Mucosa of stomach (tissue), 1 donor: ENCODE results near the gene MNAT1.
"Not testable (repeated sequence)": the region's sequence is repeated elsewhere in the genome, so short reads cannot be mapped to it uniquely, and the experiment has no call there.

Source experiments
- H3K27me3 ChIP-seq: one replicate; pipeline ENCODE4 v1.7.0; 2013; ENCODE audit warnings: mild to moderate bottlenecking, low read length; ENCODE audit not compliant: control insufficient read depth, insufficient read depth
- H3K36me3 ChIP-seq: one replicate; pipeline ENCODE4 v1.7.0; 2013; ENCODE audit warnings: low read length; ENCODE audit not compliant: control insufficient read depth, insufficient read depth
- H3K4me1 ChIP-seq: one replicate; pipeline ENCODE4 v1.7.0; 2013; ENCODE audit warnings: mild to moderate bottlenecking, low read length; ENCODE audit not compliant: control insufficient read depth, insufficient read depth
- H3K4me3 ChIP-seq: one replicate; pipeline ENCODE4 v1.7.0; 2013; ENCODE audit warnings: low read length
- H3K9ac ChIP-seq: one replicate; pipeline ENCODE4 v1.7.0; 2013; ENCODE audit warnings: mild to moderate bottlenecking, low read length, moderate library complexity
- H3K9me3 ChIP-seq: one replicate; pipeline ENCODE4 v1.7.0; 2013; ENCODE audit warnings: mild to moderate bottlenecking, low read length, moderate library complexity; ENCODE audit not compliant: control insufficient read depth
- donor health status: Pancreatic carcinoma.

The MNAT1 gene

DNA sequence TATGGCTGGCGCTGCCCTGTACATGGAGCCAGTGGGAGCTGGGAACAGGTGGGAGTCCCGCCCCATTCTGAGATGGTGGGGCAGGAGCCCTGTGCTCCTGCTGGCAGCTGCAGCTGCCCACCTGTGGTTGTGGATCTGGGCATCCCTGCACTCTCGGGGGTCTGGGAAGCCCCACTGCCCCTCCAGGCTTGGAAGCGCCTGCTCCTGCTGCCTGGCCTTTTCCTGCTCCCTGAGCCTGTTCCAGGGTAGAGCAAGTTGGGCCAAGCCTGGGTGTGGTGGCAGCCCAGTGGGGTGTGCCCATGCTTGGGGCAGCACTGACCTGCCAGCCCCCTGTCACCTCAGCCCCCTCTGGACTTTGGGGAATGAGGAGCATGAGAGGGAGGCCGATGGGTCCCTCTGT is 104.0 kb downstream of the MNAT1 start:
- H3K4me1 ChIP-seq, result no peaks in the 10 kb centered on the region
- H3K9me3 ChIP-seq, result no peaks in the 10 kb centered on the region
- no peaks in the 10 kb centered on the region for H3K27me3 ChIP-seq
- H3K4me3 ChIP-seq, result no peak overlapping the region
- H3K36me3 ChIP-seq, result no peaks in the 10 kb centered on the region
- no peak overlapping the region for H3K9ac ChIP-seq

GRCh38 chr14:60839057-60839456 is 104.5 kb downstream of the MNAT1 start:
- no peak overlapping the region for H3K9ac ChIP-seq
- no peaks in the 10 kb centered on the region for H3K9me3 ChIP-seq
- no peak overlapping the region for H3K4me3 ChIP-seq
- no peaks in the 10 kb centered on the region for H3K27me3 ChIP-seq
- no peaks in the 10 kb centered on the region for H3K4me1 ChIP-seq
- no peaks in the 10 kb centered on the region for H3K36me3 ChIP-seq

- no peaks in the 10 kb centered on the region for H3K4me1 ChIP-seq
- H3K9ac ChIP-seq, result no peak overlapping the region
- H3K4me3 ChIP-seq, result no peak overlapping the region
- no peaks in the 10 kb centered on the region for H3K27me3 ChIP-seq
- H3K9me3 ChIP-seq, result no peaks in the 10 kb centered on the region
- H3K36me3 ChIP-seq, result no peaks in the 10 kb centered on the region
Measured at GRCh38 chr14:60839657-60840056, 105.1 kb downstream of the MNAT1 start.

DNA sequence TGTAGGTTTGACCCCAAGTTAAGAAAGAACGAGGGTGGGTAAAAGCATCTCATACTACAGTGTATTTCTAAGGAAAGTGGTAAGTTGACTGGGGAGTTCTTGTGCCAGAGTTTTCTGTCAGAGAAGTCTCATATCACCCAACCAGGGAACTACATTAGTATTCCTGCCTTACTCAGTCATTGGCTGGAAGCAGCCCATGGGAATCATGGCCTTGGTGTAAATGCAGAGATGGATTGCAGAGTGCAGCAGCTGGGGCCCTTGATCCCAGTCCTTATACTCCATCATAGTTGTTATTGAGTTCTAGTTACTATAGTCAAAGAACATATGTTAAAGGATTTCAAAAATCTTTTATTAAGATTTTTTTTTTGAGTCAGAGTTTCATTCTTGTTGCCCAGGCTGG is 105.8 kb downstream of the MNAT1 start:
- Histone ChIP-seq H3K36me3 (no peaks in the 10 kb centered on the region), H3K9me3 (no peaks in the 10 kb centered on the region), H3K4me3 (no peak overlapping the region), H3K9ac (no peak overlapping the region), H3K27me3 (no peaks in the 10 kb centered on the region), H3K4me1 (no peaks in the 10 kb centered on the region)

- Histone ChIP-seq H3K36me3 (no peaks in the 10 kb centered on the region), H3K9ac (no peak overlapping the region), H3K9me3 (no peaks in the 10 kb centered on the region), H3K27me3 (no peaks in the 10 kb centered on the region), H3K4me3 (no peak overlapping the region), H3K4me1 (no peaks in the 10 kb centered on the region)
Measured at GRCh38 chr14:60845523-60845922, 111.0 kb downstream of the MNAT1 start.

DNA sequence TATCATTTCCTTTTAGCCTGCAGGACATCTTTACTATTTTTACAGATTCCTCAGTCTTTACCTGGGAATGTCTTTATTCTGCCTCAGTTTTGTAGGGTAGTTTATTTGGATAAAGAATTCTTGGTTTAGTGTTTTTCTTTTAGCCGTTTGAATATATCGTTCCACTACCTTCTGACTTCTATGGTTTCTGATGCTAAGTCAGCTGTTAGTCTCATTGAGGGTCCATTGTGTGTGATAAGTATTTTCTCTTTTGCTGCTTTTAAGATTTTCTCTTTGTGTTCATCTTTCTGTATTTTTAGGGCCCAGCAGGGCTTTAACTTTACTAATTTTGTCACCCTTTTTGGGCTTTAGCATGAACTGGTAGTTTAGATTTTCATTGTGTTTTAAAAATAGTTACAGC is 113.5 kb downstream of the MNAT1 start:
- H3K4me1 ChIP-seq, result no peaks in the 10 kb centered on the region
- no peak overlapping the region for H3K9ac ChIP-seq
- H3K27me3 ChIP-seq, result no peaks in the 10 kb centered on the region
- no peaks in the 10 kb centered on the region for H3K36me3 ChIP-seq
- H3K4me3 ChIP-seq, result no peak overlapping the region
- H3K9me3 ChIP-seq, result no peaks in the 10 kb centered on the region

DNA sequence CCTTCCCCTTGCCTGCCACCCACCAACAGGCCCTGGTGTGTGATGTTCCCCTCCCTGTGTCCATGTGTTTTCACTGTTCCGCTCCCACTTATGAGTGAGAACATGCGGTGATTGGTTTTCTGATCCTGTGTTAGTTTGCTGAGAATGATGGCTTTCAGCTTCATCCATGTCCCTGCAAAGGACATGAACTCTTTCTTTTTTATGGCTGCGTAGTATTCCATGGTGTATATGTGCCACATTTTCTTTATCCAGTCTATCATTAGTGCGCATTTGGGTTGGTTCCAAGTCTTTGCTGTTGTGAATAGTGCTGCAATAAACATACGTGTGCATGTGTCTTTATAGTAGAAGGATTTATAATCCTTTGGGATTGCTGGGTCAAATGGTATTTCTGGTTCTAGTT is 117.1 kb downstream of the MNAT1 start:
- not testable (repeated sequence) for H3K4me1 ChIP-seq, H3K36me3 ChIP-seq, H3K9me3 ChIP-seq, H3K9ac ChIP-seq, H3K27me3 ChIP-seq, H3K4me3 ChIP-seq

DNA sequence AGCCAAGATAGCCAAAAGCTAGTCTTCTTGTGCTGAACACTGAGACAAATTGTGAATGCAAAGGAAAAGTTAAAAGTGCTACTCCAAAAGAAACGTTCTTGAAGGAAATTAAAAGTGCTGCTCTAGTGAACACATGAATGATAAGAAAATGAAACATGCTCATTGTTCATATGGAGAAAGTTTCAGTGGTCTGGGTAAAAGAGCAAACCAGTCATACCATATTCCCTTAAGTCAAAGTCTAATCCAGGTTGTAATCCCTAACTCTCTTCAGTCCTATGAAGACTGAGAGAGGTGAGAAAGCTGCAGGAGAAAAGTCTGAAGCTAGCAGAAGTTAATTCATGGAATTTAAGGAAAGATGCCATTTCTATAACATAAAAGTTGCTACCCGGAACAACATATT is 121.5 kb downstream of the MNAT1 start:
- Histone ChIP-seq H3K27me3 (no peaks in the 10 kb centered on the region), H3K9ac (no peak overlapping the region), H3K36me3 (no peaks in the 10 kb centered on the region), H3K4me1 (no peaks in the 10 kb centered on the region), H3K9me3 (no peaks in the 10 kb centered on the region), H3K4me3 (no peak overlapping the region)

- Histone ChIP-seq H3K36me3 (no peaks in the 10 kb centered on the region), H3K9me3 (no peaks in the 10 kb centered on the region), H3K4me1 (peaks cover 4% of the 10 kb centered on the region), H3K9ac (no peak overlapping the region), H3K27me3 (no peaks in the 10 kb centered on the region), H3K4me3 (no peak overlapping the region)
Measured at GRCh38 chr14:60859525-60859924, 125.0 kb downstream of the MNAT1 start.

- no peaks in the 10 kb centered on the region for H3K36me3 ChIP-seq
- H3K9ac ChIP-seq, result no peak overlapping the region
- H3K4me3 ChIP-seq, result no peak overlapping the region
- no peaks in the 10 kb centered on the region for H3K9me3 ChIP-seq
- peaks cover 4% of the 10 kb centered on the region for H3K4me1 ChIP-seq
- H3K27me3 ChIP-seq, result no peaks in the 10 kb centered on the region
Measured at GRCh38 chr14:60861545-60862140, 127.1 kb downstream of the MNAT1 start.

DNA sequence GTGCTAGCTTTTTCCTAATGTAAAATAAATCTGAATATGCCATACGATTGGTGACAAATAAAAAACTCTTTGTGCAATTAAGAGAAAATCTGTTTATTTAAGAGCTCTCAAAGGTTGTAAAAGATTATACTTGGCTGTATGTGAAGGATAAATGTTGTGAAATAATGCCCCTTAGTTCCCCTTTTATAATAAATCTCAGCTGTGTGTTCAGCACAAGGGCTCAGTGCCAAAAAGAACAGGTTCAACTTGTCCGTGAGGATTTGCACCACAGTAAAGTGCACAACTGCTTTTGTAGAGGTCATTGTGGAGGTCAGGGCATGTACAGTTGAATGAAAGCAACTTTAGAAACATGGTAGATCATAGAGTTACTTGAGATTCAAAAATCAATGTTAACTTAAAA is 127.7 kb downstream of the MNAT1 start:
- Histone ChIP-seq H3K4me1 (peaks cover 4% of the 10 kb centered on the region), H3K36me3 (no peaks in the 10 kb centered on the region), H3K9me3 (no peaks in the 10 kb centered on the region), H3K4me3 (no peak overlapping the region), H3K27me3 (no peaks in the 10 kb centered on the region), H3K9ac (no peak overlapping the region)

GRCh38 chr14:60863249-60863648 is 128.7 kb downstream of the MNAT1 start:
- H3K4me1 ChIP-seq, result peaks cover 4% of the 10 kb centered on the region
- H3K9ac ChIP-seq, result no peak overlapping the region
- H3K27me3 ChIP-seq, result no peaks in the 10 kb centered on the region
- H3K9me3 ChIP-seq, result no peaks in the 10 kb centered on the region
- H3K36me3 ChIP-seq, result no peaks in the 10 kb centered on the region
- no peak overlapping the region for H3K4me3 ChIP-seq
